PC-3 (cell line): ENCODE measurements around the gene SPOPL. TPM values are rescaled to one million over a fixed set of nuclear protein-coding genes. Genes with fewer than 3 reads are reported as not detected.

ENCODE experiments used
- ATAC-seq: fragments of 200-7000 bp; cut with Tn5 transposase; 2 replicates; pipeline ENCODE4 v1.9.1; 2020; ENCODE audit warnings: mild to moderate bottlenecking, moderate library complexity
- BruUV-seq: library from RNA; stranded (reverse); fragments of 400-500 nt; replicated peaks from 2 replicates; lab custom pipeline; 2021; lab: Mats Ljungman, UMichigan
- CTCF ChIA-PET: fragments of 300-600 bp; sonication (Branson Sonifier 250); formaldehyde crosslinking; loops from one replicate; lab custom pipeline; 2022; ENCODE audit warnings: antibody characterized with exemption; lab: Charles Lee
- POLR2A ChIA-PET: fragments of 300-600 bp; sonication (Branson Sonifier 250); formaldehyde crosslinking; loops from one replicate; lab custom pipeline; 2022; ENCODE audit warnings: antibody characterized with exemption; ENCODE audit not compliant: unreplicated experiment; lab: Charles Lee
- DNase-seq: peaks from one replicate; pipeline ENCODE4 v3.0.0-alpha.2; 2015
- H2AFZ ChIP-seq: fragments of 300-600 bp; sonication (generic); 2 replicates; pipeline ENCODE4 v1.6.0; 2016; ENCODE audit warnings: antibody characterized with exemption, low read length
- H3F3A ChIP-seq: fragments of 300-600 bp; sonication (generic); one replicate; pipeline ENCODE4 v1.6.0; 2017; ENCODE audit warnings: antibody characterized with exemption, low read length, control low read depth, mild to moderate bottlenecking; ENCODE audit not compliant: unreplicated experiment
- H3K27ac ChIP-seq: fragments of 300-600 bp; sonication (generic); 2 replicates; pipeline ENCODE4 v1.5.1; 2016; ENCODE audit warnings: mild to moderate bottlenecking, low read length
- H3K27me3 ChIP-seq: fragments of 300-600 bp; sonication (generic); 2 replicates; pipeline ENCODE4 v1.6.1; 2016; ENCODE audit warnings: low read length, mixed read lengths
- H3K36me3 ChIP-seq: fragments of 300-600 bp; sonication (generic); 2 replicates; pipeline ENCODE4 v1.6.1; 2016; ENCODE audit warnings: low read depth, mixed run types, low read length, mixed read lengths
- H3K4me1 ChIP-seq: fragments of 300-600 bp; sonication (generic); 2 replicates; pipeline ENCODE4 v1.5.1; 2016; ENCODE audit warnings: low read length; ENCODE audit not compliant: insufficient read depth
- H3K4me2 ChIP-seq: fragments of 300-600 bp; sonication (generic); 2 replicates; pipeline ENCODE4 v1.6.0; 2016; ENCODE audit warnings: low read length
- H3K4me3 ChIP-seq: fragments of 300-600 bp; sonication (generic); 2 replicates; pipeline ENCODE4 v1.5.1; 2016; ENCODE audit warnings: mild to moderate bottlenecking, low read length, mixed read lengths
- H3K79me2 ChIP-seq: fragments of 300-600 bp; sonication (generic); 2 replicates; pipeline ENCODE4 v1.6.1; 2017; ENCODE audit warnings: low read length, mixed read lengths
- H3K9ac ChIP-seq: fragments of 300-600 bp; sonication (generic); 2 replicates; pipeline ENCODE4 v1.6.0; 2016; ENCODE audit warnings: mild to moderate bottlenecking, low read length
- H3K9me2 ChIP-seq: fragments of 300-600 bp; sonication (generic); replicated peaks from 2 replicates; pipeline ENCODE4 v1.6.1; 2016; ENCODE audit warnings: mixed run types, low read length, mixed read lengths
- H3K9me3 ChIP-seq: fragments of 300-600 bp; sonication (generic); 2 replicates; pipeline ENCODE4 v1.6.1; 2016; ENCODE audit warnings: low read length, mixed read lengths
- H4K20me1 ChIP-seq: fragments of 300-600 bp; sonication (generic); 2 replicates; pipeline ENCODE4 v1.6.1; 2016; ENCODE audit warnings: low read length, mixed read lengths
- EZH2 ChIP-seq: fragments of 300-600 bp; sonication (generic); IDR thresholded peaks from one replicate; pipeline ENCODE4 v1.6.1; 2017; ENCODE audit warnings: antibody characterized with exemption, mild to moderate bottlenecking, low read length; ENCODE audit not compliant: unreplicated experiment
- EZH2phosphoT487 ChIP-seq: fragments of 300-600 bp; sonication (generic); IDR thresholded peaks from 2 replicates; pipeline ENCODE4 v1.6.1; 2018; ENCODE audit warnings: mild to moderate bottlenecking, antibody characterized with exemption, low read length, borderline replicate concordance
- intact Hi-C: fragments of 100-400 bp; cut with micrococcal nuclease; formaldehyde crosslinking; loops from 2 replicates; pipeline ENCODE4 v1.9.0; 2023
- total RNA-seq: library from RNA; depleted of rRNA; stranded (reverse); fragments of >200 nt; gene quantifications from 2 replicates; pipeline ENCODE4 v1.2.3, GENCODE V29; 2014
- TF ChIP-seq, protein P1 (sequence below): fragments of 300-600 bp; sonication (generic); conservative IDR thresholded peaks from 2 replicates; pipeline ENCODE4 v1.5.1; 2017; ENCODE audit warnings: antibody characterized with exemption, low read depth, mild to moderate bottlenecking, low read length

Gene SPOPL
- total RNA-seq, 1 experiment from 2014 or later = 10.2 TPM

DNA sequence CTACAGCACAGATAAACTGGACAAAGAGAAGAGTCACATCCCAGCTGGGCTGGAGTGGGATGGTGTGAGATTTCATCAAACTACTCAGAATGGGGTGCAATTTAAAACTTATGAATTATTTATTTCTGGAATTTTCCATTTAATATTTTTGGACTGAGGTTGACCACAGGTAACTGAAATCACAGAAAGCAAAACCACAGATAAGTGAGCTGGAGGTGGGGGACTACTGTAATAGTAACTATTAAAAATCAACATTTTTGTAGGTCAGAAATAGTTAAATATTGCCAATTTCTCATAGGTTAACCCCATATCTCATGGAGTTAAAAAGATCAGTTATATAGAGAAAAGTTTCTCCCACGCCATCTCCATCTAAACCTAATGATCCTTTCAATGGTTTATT, 88.1 kb downstream of the SPOPL start:
- TF ChIP-seq, protein P1, sequence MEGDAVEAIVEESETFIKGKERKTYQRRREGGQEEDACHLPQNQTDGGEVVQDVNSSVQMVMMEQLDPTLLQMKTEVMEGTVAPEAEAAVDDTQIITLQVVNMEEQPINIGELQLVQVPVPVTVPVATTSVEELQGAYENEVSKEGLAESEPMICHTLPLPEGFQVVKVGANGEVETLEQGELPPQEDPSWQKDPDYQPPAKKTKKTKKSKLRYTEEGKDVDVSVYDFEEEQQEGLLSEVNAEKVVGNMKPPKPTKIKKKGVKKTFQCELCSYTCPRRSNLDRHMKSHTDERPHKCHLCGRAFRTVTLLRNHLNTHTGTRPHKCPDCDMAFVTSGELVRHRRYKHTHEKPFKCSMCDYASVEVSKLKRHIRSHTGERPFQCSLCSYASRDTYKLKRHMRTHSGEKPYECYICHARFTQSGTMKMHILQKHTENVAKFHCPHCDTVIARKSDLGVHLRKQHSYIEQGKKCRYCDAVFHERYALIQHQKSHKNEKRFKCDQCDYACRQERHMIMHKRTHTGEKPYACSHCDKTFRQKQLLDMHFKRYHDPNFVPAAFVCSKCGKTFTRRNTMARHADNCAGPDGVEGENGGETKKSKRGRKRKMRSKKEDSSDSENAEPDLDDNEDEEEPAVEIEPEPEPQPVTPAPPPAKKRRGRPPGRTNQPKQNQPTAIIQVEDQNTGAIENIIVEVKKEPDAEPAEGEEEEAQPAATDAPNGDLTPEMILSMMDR = no peak
- no peak for TF ChIP-seq EZH2
- no peak for TF ChIP-seq EZH2phosphoT487

DNA sequence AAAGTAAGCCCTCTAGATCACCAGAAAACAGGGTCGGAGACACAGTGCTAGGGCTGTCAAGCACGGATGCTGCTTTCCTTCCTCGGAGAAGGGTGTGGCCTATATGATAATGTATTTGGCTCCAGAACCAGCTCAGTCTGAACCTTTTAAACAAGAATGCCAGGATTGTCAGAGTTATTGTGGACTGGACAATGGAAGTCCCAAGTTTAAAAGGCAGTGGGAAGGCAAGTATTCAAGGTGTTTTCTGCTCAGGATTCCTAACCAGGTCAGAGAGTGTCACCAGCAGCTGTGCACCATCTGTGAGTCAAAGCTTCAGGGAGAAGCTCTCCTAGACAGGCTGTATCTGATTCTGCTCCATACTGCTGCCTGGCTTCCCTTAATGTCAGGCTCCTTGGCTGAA, 94.8 kb downstream of the SPOPL start:
- no peak overlapping the region for H3K4me2 ChIP-seq
- TF ChIP-seq EZH2 (no peak), EZH2phosphoT487 (no peak)
- TF ChIP-seq, protein P1 = no peak
- no peaks in the 10 kb centered on the region for H3F3A ChIP-seq
- ChIA-PET CTCF (no interaction called here), POLR2A (no interaction called here)
- no peaks in the 10 kb centered on the region for H3K27me3 ChIP-seq
- no peaks in the 10 kb centered on the region for H3K9me2 ChIP-seq
- no peaks in the 10 kb centered on the region for H3K79me2 ChIP-seq
- H3K9ac ChIP-seq = no peak overlapping the region
- DNase-seq = no peak
- H3K4me3 ChIP-seq = no peak overlapping the region
- H2AFZ ChIP-seq = no peak overlapping the region
- no TSS peak for BruUV-seq
- ATAC-seq = no peak
- H3K9me3 ChIP-seq = no peaks in the 10 kb centered on the region
- H4K20me1 ChIP-seq = no peaks in the 10 kb centered on the region
- no peaks in the 10 kb centered on the region for H3K36me3 ChIP-seq
- H3K27ac ChIP-seq = no peak overlapping the region
- peaks cover 10% of the 10 kb centered on the region for H3K4me1 ChIP-seq
- intact Hi-C loops = no loop called here

More for the DNA sequence above, 88.1 kb downstream of the SPOPL start:
- Histone ChIP-seq H3K27ac (no peak overlapping the region), H3K4me2 (no peak overlapping the region), H3K27me3 (no peaks in the 10 kb centered on the region), H3K79me2 (no peaks in the 10 kb centered on the region), H3K4me3 (no peak overlapping the region), H2AFZ (no peak overlapping the region), H3K9ac (no peak overlapping the region), H3F3A (no peaks in the 10 kb centered on the region), H3K4me1 (no peaks in the 10 kb centered on the region), H3K9me2 (no peaks in the 10 kb centered on the region), H4K20me1 (no peaks in the 10 kb centered on the region), H3K9me3 (no peaks in the 10 kb centered on the region), H3K36me3 (no peaks in the 10 kb centered on the region)
- intact Hi-C loops = no loop called here
- no TSS peak for BruUV-seq
- CTCF ChIA-PET = no interaction called here
- POLR2A ChIA-PET = no interaction called here
- ATAC-seq = no peak
- DNase-seq = no peak

- H3K9me3 ChIP-seq = no peaks in the 10 kb centered on the region
- TF ChIP-seq EZH2phosphoT487 (no peak), EZH2 (no peak)
- TF ChIP-seq, protein P1 = no peak
- H3K9ac ChIP-seq = 0 out of 2 replicates have a peak overlapping the region, but pooled peaks have one; percentile 13
- ChIA-PET POLR2A (no interaction called here), CTCF (no interaction called here)
- DNase-seq = peak; percentile 66
- peaks cover 18% of the 10 kb centered on the region for H3K4me1 ChIP-seq
- no peaks in the 10 kb centered on the region for H3K27me3 ChIP-seq
- BruUV-seq = no TSS peak
- H2AFZ ChIP-seq = no peak overlapping the region
- no peaks in the 10 kb centered on the region for H3F3A ChIP-seq
- H3K4me2 ChIP-seq = peak overlapping the region; percentile 57
- ATAC-seq = peak; percentile 66
- no peaks in the 10 kb centered on the region for H4K20me1 ChIP-seq
- H3K9me2 ChIP-seq = no peaks in the 10 kb centered on the region
- H3K79me2 ChIP-seq = no peaks in the 10 kb centered on the region
- peak overlapping the region; percentile 58 for H3K27ac ChIP-seq
- no peak overlapping the region for H3K4me3 ChIP-seq
- H3K36me3 ChIP-seq = no peaks in the 10 kb centered on the region
- intact Hi-C loops = loop anchor here (5.0 kb wide), 1 partner anchor 99 kb away; the partner anchor contains the start of gene SPOPL
Observed at GRCh38 chr2:138600732-138601457, 99.3 kb downstream of the SPOPL start.
